Nephron (organoid): ENCODE data around the gene TSPAN16.
A peak's percentile ranks its signal among the peaks of the same experiment; 100 is the strongest.

ENCODE experiments used
- H3K27ac Mint-ChIP-seq, 3 experiments: 2 replicates each; pipeline ENCODE4 v1.8.0; 2020; ENCODE audit warnings: mixed read lengths in 3 of 3, mild to moderate bottlenecking in 2 of 3, moderate library complexity in 1 of 3
- H3K27me3 Mint-ChIP-seq: 2 replicates; pipeline ENCODE4 v1.8.0; 2021; ENCODE audit warnings: low read depth, mild to moderate bottlenecking, moderate library complexity, mixed read lengths
- H3K36me3 Mint-ChIP-seq: 2 replicates; pipeline ENCODE4 v1.8.0; 2020; ENCODE audit warnings: low read depth, mixed read lengths
- H3K4me1 Mint-ChIP-seq: 2 replicates; pipeline ENCODE4 v1.8.0; 2020; ENCODE audit warnings: mixed read lengths
- H3K4me3 Mint-ChIP-seq, 3 experiments: 2 replicates each; pipeline ENCODE4 v1.8.0; 2020; ENCODE audit warnings: mild to moderate bottlenecking in 3 of 3, mixed read lengths in 3 of 3, moderate library complexity in 2 of 3
- H3K9me3 Mint-ChIP-seq: 2 replicates; pipeline ENCODE4 v1.8.0; 2020; ENCODE audit warnings: mixed read lengths
- CTCF ChIP-seq, 3 experiments: fragments of 200-600 bp; sonication (generic); IDR thresholded peaks; one replicate each; pipeline ENCODE4 v1.5.0; 2021; ENCODE audit warnings: antibody characterized with exemption in 3 of 3; ENCODE audit not compliant: unreplicated experiment in 3 of 3

The TSPAN16 gene

GRCh38 chr19:11251650-11252314 is 44.2 kb upstream of the TSPAN16 start:
- H3K27ac Mint-ChIP-seq = no peak overlapping the region
- H3K4me3 Mint-ChIP-seq = no peak overlapping the region
- no peak for TF ChIP-seq CTCF (IDR thresholded peaks at IDR 0.05; ENCODE audit: unreplicated experiment in 3 of 3)
- no peaks in the 10 kb centered on the region for H3K27me3 Mint-ChIP-seq
- H3K36me3 Mint-ChIP-seq = peaks cover 16% of the 10 kb centered on the region
- peaks cover 15% of the 10 kb centered on the region for H3K4me1 Mint-ChIP-seq
- H3K9me3 Mint-ChIP-seq = no peaks in the 10 kb centered on the region

GRCh38 chr19:11252665-11253355 is 43.1 kb upstream of the TSPAN16 start:
- H3K36me3 Mint-ChIP-seq = peaks cover 11% of the 10 kb centered on the region
- no peak for TF ChIP-seq CTCF (IDR thresholded peaks at IDR 0.05; ENCODE audit: unreplicated experiment in 3 of 3)
- H3K4me1 Mint-ChIP-seq = peaks cover 11% of the 10 kb centered on the region
- H3K4me3 Mint-ChIP-seq = no peak overlapping the region
- H3K9me3 Mint-ChIP-seq = no peaks in the 10 kb centered on the region
- H3K27me3 Mint-ChIP-seq = no peaks in the 10 kb centered on the region
- peak overlapping the region in 2 of 3 experiments; percentile 61 to 74 for H3K27ac Mint-ChIP-seq

- Mint-ChIP-seq H3K27me3 (no peaks in the 10 kb centered on the region), H3K27ac (peak overlapping the region in 2 of 3 experiments; percentile 33 to 54), H3K4me3 (no peak overlapping the region), H3K9me3 (no peaks in the 10 kb centered on the region), H3K4me1 (peaks cover 5% of the 10 kb centered on the region), H3K36me3 (peaks cover 5% of the 10 kb centered on the region)
- no peak for TF ChIP-seq CTCF (IDR thresholded peaks at IDR 0.05; ENCODE audit: unreplicated experiment in 3 of 3)
Measured at GRCh38 chr19:11254666-11255065, 41.3 kb upstream of the TSPAN16 start.

GRCh38 chr19:11256189-11256588 is 39.8 kb upstream of the TSPAN16 start:
- Mint-ChIP-seq H3K27ac (peak overlapping the region; percentile 95 to 99 (median 96)), H3K4me3 (peak overlapping the region in 2 of 3 experiments; percentile 42 to 55), H3K27me3 (peaks cover 3% of the 10 kb centered on the region), H3K36me3 (no peaks in the 10 kb centered on the region), H3K4me1 (peaks cover 5% of the 10 kb centered on the region), H3K9me3 (no peaks in the 10 kb centered on the region)
- TF ChIP-seq CTCF (IDR thresholded peaks at IDR 0.05; ENCODE audit: unreplicated experiment in 3 of 3) = no peak

- Mint-ChIP-seq H3K27me3 (peaks cover 3% of the 10 kb centered on the region), H3K4me3 (peak overlapping the region in 2 of 3 experiments; percentile 24 to 41), H3K27ac (peak overlapping the region; percentile 19 to 63 (median 35)), H3K36me3 (no peaks in the 10 kb centered on the region), H3K9me3 (no peaks in the 10 kb centered on the region), H3K4me1 (peaks cover 5% of the 10 kb centered on the region)
- no peak for TF ChIP-seq CTCF (IDR thresholded peaks at IDR 0.05; ENCODE audit: unreplicated experiment in 3 of 3)
Measured at GRCh38 chr19:11257846-11258380, 38.0 kb upstream of the TSPAN16 start.
